Activated CD4-positive, CD25-positive, alpha-beta regulatory T cell (primary cell): ENCODE data around the gene ELAVL2.

ENCODE experiments used
- DNase-seq, 4 experiments: peaks; one replicate each; lab custom pipeline; 2025; lab: John Stamatoyannopoulos, UW

ELAVL2 gene

GRCh38 chr9:23659346-23660006 lies 166.6 kb downstream of the ELAVL2 start:
- no peak for DNase-seq

- DNase-seq, result no peak
These were observed 167.4 kb downstream of the ELAVL2 start for GRCh38 chr9:23658376-23659258.

GRCh38 chr9:23651051-23651450 lies 175.0 kb downstream of the ELAVL2 start:
- DNase-seq, result no peak

GRCh38 chr9:23648651-23649050 lies 177.4 kb downstream of the ELAVL2 start:
- no peak for DNase-seq

- DNase-seq, result no peak
These were observed 181.1 kb downstream of the ELAVL2 start for GRCh38 chr9:23644896-23645295.

GRCh38 chr9:23644326-23644725 lies 181.7 kb downstream of the ELAVL2 start:
- DNase-seq, result no peak

GRCh38 chr9:23643656-23644258 lies 182.3 kb downstream of the ELAVL2 start:
- no peak for DNase-seq
